ENCODE data around the gene SMARCC1. TPM values are rescaled to one million over a fixed set of nuclear protein-coding genes. Genes with fewer than 3 reads are reported as not detected.

Gene SMARCC1
- total RNA-seq, 1 experiment from 2014 or later: 249 TPM

GRCh38 chr3:47716656-47717055, 65.0 kb downstream of the SMARCC1 start:
- H3K27me3 Mint-ChIP-seq (ENCODE audit: low read depth): no peaks in the 10 kb centered on the region
- H3K4me1 Mint-ChIP-seq: no peaks in the 10 kb centered on the region
- H3K27ac Mint-ChIP-seq: no peak overlapping the region
- DNase-seq (ENCODE audit: low spot score) (no peak), ATAC-seq (no peak)
- H3K36me3 Mint-ChIP-seq: peaks cover 62% of the 10 kb centered on the region
- H3K4me3 Mint-ChIP-seq: no peak overlapping the region
- CTCF ChIA-PET: no interaction called here
- no peak for TF ChIP-seq ZNF317 (CRISPR knock-in tag; IDR thresholded peaks at IDR 0.05; ENCODE audit: borderline replicate concordance, low read depth)
- TF ChIP-seq ZNF671 (CRISPR knock-in tag; IDR thresholded peaks at IDR 0.05): no peak
- no peak for TF ChIP-seq ZNF425 (CRISPR knock-in tag; conservative IDR thresholded peaks at IDR 0.05)
- TF ChIP-seq PREB (CRISPR knock-in tag; IDR thresholded peaks at IDR 0.05; ENCODE audit: borderline replicate concordance): no peak
- TF ChIP-seq MLX (CRISPR knock-in tag; IDR thresholded peaks at IDR 0.05): no peak
- no peak for TF ChIP-seq ZNF396 (CRISPR knock-in tag; IDR thresholded peaks at IDR 0.05; ENCODE audit: borderline replicate concordance)
- no peak for TF ChIP-seq FOXK1 (CRISPR knock-in tag; IDR thresholded peaks at IDR 0.05)
- no peaks in the 10 kb centered on the region for H3K9me3 Mint-ChIP-seq
- POLR2A ChIA-PET: no interaction called here

- TF ChIP-seq ZNF512 (CRISPR knock-in tag; IDR thresholded peaks at IDR 0.05; ENCODE audit: borderline replicate concordance): no peak
- no peak for TF ChIP-seq KAT7 (CRISPR knock-in tag; IDR thresholded peaks at IDR 0.05; ENCODE audit: borderline replicate concordance)
- TF ChIP-seq TP53 (CRISPR knock-in tag; IDR thresholded peaks at IDR 0.05): no peak
- TF ChIP-seq FOXK1 (CRISPR knock-in tag; IDR thresholded peaks at IDR 0.05): no peak
- TF ChIP-seq ZNF416 (CRISPR knock-in tag; IDR thresholded peaks at IDR 0.05): no peak
- no peak for TF ChIP-seq ELF4 (CRISPR knock-in tag; IDR thresholded peaks at IDR 0.05; ENCODE audit: low read depth)
- TF ChIP-seq ZBTB43 (CRISPR knock-in tag; IDR thresholded peaks at IDR 0.05): no peak
- TF ChIP-seq FOXP4 (CRISPR knock-in tag; IDR thresholded peaks at IDR 0.05): no peak
- TF ChIP-seq ETV6 (CRISPR knock-in tag; IDR thresholded peaks at IDR 0.05): no peak
- no peak for TF ChIP-seq E2F5 (CRISPR knock-in tag; IDR thresholded peaks at IDR 0.05)
- CTCF ChIA-PET: no interaction called here
- H3K27ac Mint-ChIP-seq: peak overlapping the region; percentile 69
- H3K27me3 Mint-ChIP-seq (ENCODE audit: low read depth): no peaks in the 10 kb centered on the region
- no peak for DNase-seq (ENCODE audit: low spot score)
- H3K9me3 Mint-ChIP-seq: no peaks in the 10 kb centered on the region
- POLR2A ChIA-PET: no interaction called here
- H3K36me3 Mint-ChIP-seq: peaks cover 62% of the 10 kb centered on the region
- no peaks in the 10 kb centered on the region for H3K4me1 Mint-ChIP-seq
- H3K4me3 Mint-ChIP-seq: no peak overlapping the region
- no peak for ATAC-seq
Observed at GRCh38 chr3:47715928-47716327, 65.8 kb downstream of the SMARCC1 start.
